ENCODE data around the gene EPB41L4B. TPM values are rescaled to one million over a fixed set of nuclear protein-coding genes. Genes with fewer than 3 reads are reported as not detected.

EPB41L4B gene
- total and polyA plus RNA-seq, 4 donors = 0.63 to 23.0 (median 1.0) TPM

GRCh38 chr9:109192732-109193361, 128.0 kb downstream of the EPB41L4B start:
- Histone ChIP-seq H3K9me3 (ENCODE audit: control insufficient read depth, low read length) (no peaks in the 10 kb centered on the region), H3K27ac (ENCODE audit: low read depth in 1 of 2, low read length in 2 of 2) (no peak overlapping the region), H3K36me3 (ENCODE audit: control insufficient read depth in 1 of 2, insufficient read depth in 2 of 2, low read length in 1 of 2) (no peaks in the 10 kb centered on the region), H3K27me3 (ENCODE audit: control insufficient read depth in 1 of 2, insufficient read depth in 2 of 2, low read length in 1 of 2) (no peaks in the 10 kb centered on the region), H3K4me1 (ENCODE audit: control insufficient read depth in 1 of 2, insufficient read depth in 2 of 2, low read length in 2 of 2) (no peaks in the 10 kb centered on the region), H3K4me3 (ENCODE audit: low read length in 2 of 2) (no peak overlapping the region)
- no peak for DNase-seq
- no peak for ATAC-seq (ENCODE audit: low FRiP score)
- 46 to 56% methylated on average over 7 of the region's 7 CpGs for WGBS, 2 donors
- intact Hi-C loops (cut with DNase I) = no loop called here

- H3K36me3 ChIP-seq (ENCODE audit: control insufficient read depth in 1 of 2, insufficient read depth in 2 of 2, low read length in 1 of 2) = no peaks in the 10 kb centered on the region
- H3K27me3 ChIP-seq (ENCODE audit: control insufficient read depth in 1 of 2, insufficient read depth in 2 of 2, low read length in 1 of 2) = no peaks in the 10 kb centered on the region
- no peaks in the 10 kb centered on the region for H3K9me3 ChIP-seq (ENCODE audit: control insufficient read depth, low read length)
- intact Hi-C loops (cut with DNase I) = no loop called here
- no peak overlapping the region for H3K27ac ChIP-seq (ENCODE audit: low read depth in 1 of 2, low read length in 2 of 2)
- no peak overlapping the region for H3K4me3 ChIP-seq (ENCODE audit: low read length in 2 of 2)
- H3K4me1 ChIP-seq (ENCODE audit: control insufficient read depth in 1 of 2, insufficient read depth in 2 of 2, low read length in 2 of 2) = no peaks in the 10 kb centered on the region
- 90 to 92% methylated on average over 9 of the region's 9 CpGs for WGBS, 2 donors
- ATAC-seq (ENCODE audit: low FRiP score) (no peak), DNase-seq (no peak)
These were observed 129.1 kb downstream of the EPB41L4B start for GRCh38 chr9:109191746-109192145.

GRCh38 chr9:109190151-109190550, 130.7 kb downstream of the EPB41L4B start:
- Histone ChIP-seq H3K9me3 (ENCODE audit: control insufficient read depth, low read length) (peaks cover 2% of the 10 kb centered on the region), H3K27ac (ENCODE audit: low read depth in 1 of 2, low read length in 2 of 2) (no peak overlapping the region), H3K4me3 (ENCODE audit: low read length in 2 of 2) (no peak overlapping the region), H3K27me3 (ENCODE audit: control insufficient read depth in 1 of 2, insufficient read depth in 2 of 2, low read length in 1 of 2) (no peaks in the 10 kb centered on the region), H3K4me1 (ENCODE audit: control insufficient read depth in 1 of 2, insufficient read depth in 2 of 2, low read length in 2 of 2) (no peaks in the 10 kb centered on the region), H3K36me3 (ENCODE audit: control insufficient read depth in 1 of 2, insufficient read depth in 2 of 2, low read length in 1 of 2) (no peaks in the 10 kb centered on the region)
- DNase-seq (no peak), ATAC-seq (ENCODE audit: low FRiP score) (no peak)
- WGBS, 2 donors = 95% methylated on average over 1 of the region's 1 CpG
- intact Hi-C loops (cut with DNase I) = no loop called here

- Histone ChIP-seq H3K36me3 (ENCODE audit: control insufficient read depth in 1 of 2, insufficient read depth in 2 of 2, low read length in 1 of 2) (no peaks in the 10 kb centered on the region), H3K27me3 (ENCODE audit: control insufficient read depth in 1 of 2, insufficient read depth in 2 of 2, low read length in 1 of 2) (no peaks in the 10 kb centered on the region), H3K27ac (ENCODE audit: low read depth in 1 of 2, low read length in 2 of 2) (no peak overlapping the region), H3K9me3 (ENCODE audit: control insufficient read depth, low read length) (peaks cover 2% of the 10 kb centered on the region), H3K4me1 (ENCODE audit: control insufficient read depth in 1 of 2, insufficient read depth in 2 of 2, low read length in 2 of 2) (no peaks in the 10 kb centered on the region), H3K4me3 (ENCODE audit: low read length in 2 of 2) (no peak overlapping the region)
- no peak for DNase-seq
- ATAC-seq (ENCODE audit: low FRiP score) = no peak
- intact Hi-C loops (cut with DNase I) = loop anchor here in 1 of 2 donors (10.0 kb wide), 1 partner anchor 138 kb away; the partner anchor contains the start of gene EPB41L4B
- WGBS, 2 donors = 61 to 72% methylated on average over 9 of the region's 9 CpGs
These were observed 133.9 kb downstream of the EPB41L4B start for GRCh38 chr9:109186857-109187520.

- no peaks in the 10 kb centered on the region for H3K27me3 ChIP-seq (ENCODE audit: control insufficient read depth in 1 of 2, insufficient read depth in 2 of 2, low read length in 1 of 2)
- ATAC-seq (ENCODE audit: low FRiP score) = peak; percentile 43
- no peak overlapping the region for H3K27ac ChIP-seq (ENCODE audit: low read depth in 1 of 2, low read length in 2 of 2)
- no peaks in the 10 kb centered on the region for H3K36me3 ChIP-seq (ENCODE audit: control insufficient read depth in 1 of 2, insufficient read depth in 2 of 2, low read length in 1 of 2)
- no peaks in the 10 kb centered on the region for H3K4me1 ChIP-seq (ENCODE audit: control insufficient read depth in 1 of 2, insufficient read depth in 2 of 2, low read length in 2 of 2)
- no peak overlapping the region for H3K4me3 ChIP-seq (ENCODE audit: low read length in 2 of 2)
- H3K9me3 ChIP-seq (ENCODE audit: control insufficient read depth, low read length) = peaks cover 2% of the 10 kb centered on the region
- intact Hi-C loops (cut with DNase I) = loop anchor here in 1 of 2 donors (10.0 kb wide), 1 partner anchor 142 kb away; the partner anchor contains the start of gene EPB41L4B
- DNase-seq = no peak
- 78 to 82% methylated on average over 13 of the region's 13 CpGs for WGBS, 2 donors
These were observed 137.7 kb downstream of the EPB41L4B start for GRCh38 chr9:109182940-109183798.

- Histone ChIP-seq H3K9me3 (ENCODE audit: control insufficient read depth, low read length) (peaks cover 2% of the 10 kb centered on the region), H3K27me3 (ENCODE audit: control insufficient read depth in 1 of 2, insufficient read depth in 2 of 2, low read length in 1 of 2) (no peaks in the 10 kb centered on the region), H3K4me3 (ENCODE audit: low read length in 2 of 2) (no peak overlapping the region), H3K27ac (ENCODE audit: low read depth in 1 of 2, low read length in 2 of 2) (no peak overlapping the region), H3K4me1 (ENCODE audit: control insufficient read depth in 1 of 2, insufficient read depth in 2 of 2, low read length in 2 of 2) (no peaks in the 10 kb centered on the region), H3K36me3 (ENCODE audit: control insufficient read depth in 1 of 2, insufficient read depth in 2 of 2, low read length in 1 of 2) (no peaks in the 10 kb centered on the region)
- intact Hi-C loops (cut with DNase I) = loop anchor here in 1 of 2 donors (10.0 kb wide), 1 partner anchor 142 kb away; the partner anchor contains the start of gene EPB41L4B
- ATAC-seq (ENCODE audit: low FRiP score) (no peak), DNase-seq (no peak)
- 85 to 86% methylated on average over 9 of the region's 9 CpGs for WGBS, 2 donors
These were observed 138.3 kb downstream of the EPB41L4B start for GRCh38 chr9:109182550-109182939.

- DNase-seq (no peak), ATAC-seq (ENCODE audit: low FRiP score) (no peak)
- 89 to 100% methylated on average over 1 of the region's 1 CpG for WGBS, 2 donors
- H3K36me3 ChIP-seq (ENCODE audit: control insufficient read depth in 1 of 2, insufficient read depth in 2 of 2, low read length in 1 of 2) = no peaks in the 10 kb centered on the region
- H3K27ac ChIP-seq (ENCODE audit: low read depth in 1 of 2, low read length in 2 of 2) = no peak overlapping the region
- H3K4me3 ChIP-seq (ENCODE audit: low read length in 2 of 2) = no peak overlapping the region
- H3K27me3 ChIP-seq (ENCODE audit: control insufficient read depth in 1 of 2, insufficient read depth in 2 of 2, low read length in 1 of 2) = no peaks in the 10 kb centered on the region
- intact Hi-C loops (cut with DNase I) = loop anchor here in 1 of 2 donors (10.0 kb wide), 1 partner anchor 144 kb away; the partner anchor contains the start of gene EPB41L4B
- H3K9me3 ChIP-seq (ENCODE audit: control insufficient read depth, low read length) = peaks cover 2% of the 10 kb centered on the region
- no peaks in the 10 kb centered on the region for H3K4me1 ChIP-seq (ENCODE audit: control insufficient read depth in 1 of 2, insufficient read depth in 2 of 2, low read length in 2 of 2)
These were observed 139.6 kb downstream of the EPB41L4B start for GRCh38 chr9:109181284-109181683.

GRCh38 chr9:109179801-109180523, 140.9 kb downstream of the EPB41L4B start:
- 54% methylated on average over 9 of the region's 9 CpGs for WGBS, 2 donors
- no peaks in the 10 kb centered on the region for H3K9me3 ChIP-seq (ENCODE audit: control insufficient read depth, low read length)
- ATAC-seq (ENCODE audit: low FRiP score) (no peak), DNase-seq (no peak)
- no peaks in the 10 kb centered on the region for H3K4me1 ChIP-seq (ENCODE audit: control insufficient read depth in 1 of 2, insufficient read depth in 2 of 2, low read length in 2 of 2)
- H3K4me3 ChIP-seq (ENCODE audit: low read length in 2 of 2) = no peak overlapping the region
- no peaks in the 10 kb centered on the region for H3K36me3 ChIP-seq (ENCODE audit: control insufficient read depth in 1 of 2, insufficient read depth in 2 of 2, low read length in 1 of 2)
- no peaks in the 10 kb centered on the region for H3K27me3 ChIP-seq (ENCODE audit: control insufficient read depth in 1 of 2, insufficient read depth in 2 of 2, low read length in 1 of 2)
- intact Hi-C loops (cut with DNase I) = loop anchor here in 1 of 2 donors (10.0 kb wide), 1 partner anchor 145 kb away; the partner anchor contains the start of gene EPB41L4B
- H3K27ac ChIP-seq (ENCODE audit: low read depth in 1 of 2, low read length in 2 of 2) = no peak overlapping the region

All from aorta (tissue), 5 donors.